NCI-H2171 treated with DMSO at 0.1 percent for 48 hours (cell line): ENCODE results near the gene SH2D3C.
A peak's percentile ranks its signal among the peaks of the same experiment; 100 is the strongest.

ENCODE experiments used
- DNase-seq: peaks from one replicate; lab custom pipeline; 2025; lab: John Stamatoyannopoulos, UW

The SH2D3C gene

GRCh38 chr9:127738666-127739065 is 39.8 kb downstream of the SH2D3C start:
- no peak for DNase-seq

- no peak for DNase-seq
Observed at GRCh38 chr9:127735530-127736185, 42.8 kb downstream of the SH2D3C start.

DNA sequence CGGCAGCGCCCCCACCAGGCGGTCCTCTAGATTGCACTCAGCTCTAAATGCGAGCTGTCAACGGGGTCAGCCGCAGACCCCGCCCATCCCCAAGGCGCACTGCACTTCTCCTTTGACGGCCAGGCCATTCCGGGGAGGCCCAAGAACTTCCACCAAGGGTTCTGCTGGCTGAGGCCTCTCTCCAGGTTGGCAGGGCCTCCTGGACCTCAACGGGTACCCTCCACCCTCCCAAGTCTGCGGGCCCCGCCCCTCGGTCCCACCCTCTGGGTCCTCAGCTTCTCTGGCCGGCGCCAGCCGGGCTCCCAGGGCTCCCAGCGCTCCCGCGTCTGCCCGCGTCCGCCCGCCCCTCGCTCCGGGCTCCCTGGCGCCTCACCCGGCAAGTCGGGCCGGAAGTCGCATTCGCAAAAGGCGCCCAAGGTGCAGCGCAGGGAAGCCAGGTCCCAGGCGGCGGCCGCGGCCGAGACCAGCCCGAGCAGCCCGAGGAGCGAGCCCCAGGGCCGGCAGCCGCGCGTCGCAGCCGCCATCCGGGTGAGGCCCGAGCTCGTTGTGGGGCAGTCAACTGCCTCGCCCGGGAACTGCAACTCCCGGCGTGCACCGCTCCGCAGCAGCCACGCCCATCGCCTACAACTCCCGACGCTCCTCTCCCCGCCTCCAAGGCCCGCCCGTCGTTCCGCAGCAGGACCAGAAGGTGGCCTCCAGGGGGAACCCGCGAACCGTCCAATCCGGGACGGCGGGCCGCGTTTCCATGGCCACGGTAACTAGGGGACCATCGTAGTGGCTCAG is 43.5 kb downstream of the SH2D3C start, which contains the start of gene TOR2A:
Gene TOR2A, minus strand, starts transcription at position 548 of the 783 bp plus-strand sequence. Its CDS starts 24 bp downstream, at position 524.
- peak; percentile 98 for DNase-seq

- DNase-seq: no peak
Observed at GRCh38 chr9:127734247-127734746, 44.2 kb downstream of the SH2D3C start.

- no peak for DNase-seq
Observed at GRCh38 chr9:127733614-127734013, 44.9 kb downstream of the SH2D3C start.

DNA sequence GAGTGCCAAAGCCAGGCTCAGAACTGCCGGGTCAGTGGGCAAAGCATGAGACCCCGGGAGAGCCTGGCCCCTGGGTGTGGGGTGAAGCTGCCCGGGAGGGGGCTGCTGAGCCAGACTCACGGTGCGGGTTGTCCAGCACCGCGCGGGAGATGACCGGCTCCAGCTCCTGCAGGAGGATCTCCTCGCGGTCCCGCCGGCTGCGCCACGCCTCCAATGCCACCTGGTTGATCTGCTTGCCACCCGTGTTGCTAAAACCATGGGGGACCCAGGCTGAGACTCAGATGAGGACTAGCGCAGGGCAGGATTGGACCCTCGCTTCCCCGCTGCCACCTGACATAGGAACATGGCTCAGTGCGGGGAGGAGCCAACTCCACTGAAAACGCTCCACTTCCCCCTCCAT is 46.0 kb downstream of the SH2D3C start:
- no peak for DNase-seq

- DNase-seq: no peak
Observed at GRCh38 chr9:127731938-127732337, 46.5 kb downstream of the SH2D3C start.

DNA sequence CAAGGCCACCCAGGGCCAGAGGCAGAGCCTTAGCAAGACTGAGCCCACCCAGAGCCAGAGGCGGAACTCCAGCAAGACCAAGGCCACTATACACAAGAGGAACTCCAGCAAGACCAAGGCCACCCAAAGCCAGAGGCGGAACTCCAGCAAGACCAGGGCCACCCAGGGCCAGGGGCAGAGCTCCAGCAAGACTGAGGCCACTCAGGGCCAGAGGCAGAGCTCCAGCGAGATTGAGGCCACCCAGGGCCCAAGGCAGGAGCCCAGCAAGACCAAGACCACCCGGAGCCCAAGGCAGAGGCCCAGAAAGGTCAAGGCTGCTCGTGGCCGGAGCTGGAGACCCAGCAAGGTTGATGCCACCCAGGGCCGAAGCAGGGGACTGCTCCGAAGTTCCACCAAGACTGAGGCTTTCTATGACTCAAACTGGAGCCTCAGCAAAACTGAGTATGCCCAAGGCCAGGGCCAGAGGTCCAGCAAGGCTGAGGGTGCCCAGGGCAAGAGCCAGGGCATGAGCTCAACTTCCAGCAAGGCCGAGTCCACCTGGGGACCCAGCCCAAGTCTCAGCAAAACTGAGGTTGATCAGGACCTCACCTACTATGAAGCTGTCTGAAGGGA is 47.6 kb downstream of the SH2D3C start:
- DNase-seq: no peak

- no peak for DNase-seq
Observed at GRCh38 chr9:127730262-127730661, 48.2 kb downstream of the SH2D3C start.

DNA sequence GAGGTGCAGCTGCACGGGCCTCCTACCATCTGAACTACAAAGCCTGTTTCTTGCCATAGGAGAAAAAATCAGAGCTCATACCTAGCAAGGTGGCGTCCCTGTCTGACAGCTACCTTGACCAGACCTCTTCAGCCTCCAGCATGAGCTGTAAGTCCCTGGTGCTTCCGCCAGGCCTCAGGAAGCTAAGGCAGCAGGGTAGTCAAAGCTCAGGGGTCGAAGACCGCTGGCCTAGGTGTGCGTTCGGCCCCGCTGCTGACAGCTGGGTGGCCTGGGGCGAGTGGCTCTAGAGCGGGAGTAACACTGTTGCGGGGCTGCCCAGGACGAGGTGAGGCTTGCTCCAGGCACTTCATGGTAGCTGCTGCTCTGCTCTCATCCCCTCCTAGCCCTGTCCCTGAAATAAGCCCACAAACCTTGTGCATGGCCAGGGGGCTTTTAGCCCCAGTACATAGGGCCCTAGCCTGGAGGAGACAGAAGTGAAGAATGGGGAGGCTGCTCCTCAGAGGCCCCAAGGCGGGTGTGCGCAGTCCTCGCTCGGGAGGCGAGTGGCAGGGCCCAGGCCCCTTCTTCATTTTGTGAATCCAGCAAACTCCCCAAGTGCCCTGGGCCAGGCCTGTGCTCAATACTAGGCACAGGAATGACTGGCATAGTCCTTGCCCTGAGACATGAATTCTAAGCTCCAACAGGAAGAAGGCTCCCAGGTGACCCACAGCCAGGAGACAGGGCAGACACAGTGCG is 48.8 kb downstream of the SH2D3C start:
- DNase-seq: no peak

DNA sequence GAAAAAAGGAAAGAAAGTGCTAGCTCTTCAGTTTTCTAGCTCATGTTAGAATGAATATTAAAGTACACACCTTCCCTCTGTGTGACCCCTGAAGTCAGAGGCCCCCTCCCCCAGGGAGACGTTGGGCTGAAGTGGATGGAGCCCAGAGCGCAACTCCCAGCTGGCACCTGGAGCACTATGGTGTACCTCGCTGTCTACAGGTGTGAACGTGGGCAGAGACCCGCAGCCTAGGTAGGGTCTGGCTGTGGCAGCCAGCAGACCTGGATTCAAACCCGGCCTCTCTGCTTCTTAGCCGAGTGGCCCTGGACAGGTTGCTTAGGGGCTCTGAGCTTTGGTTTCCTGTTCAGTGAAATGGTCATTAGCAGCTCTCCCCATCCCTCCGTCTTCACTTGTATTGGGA is 49.7 kb downstream of the SH2D3C start:
- no peak for DNase-seq

DNA sequence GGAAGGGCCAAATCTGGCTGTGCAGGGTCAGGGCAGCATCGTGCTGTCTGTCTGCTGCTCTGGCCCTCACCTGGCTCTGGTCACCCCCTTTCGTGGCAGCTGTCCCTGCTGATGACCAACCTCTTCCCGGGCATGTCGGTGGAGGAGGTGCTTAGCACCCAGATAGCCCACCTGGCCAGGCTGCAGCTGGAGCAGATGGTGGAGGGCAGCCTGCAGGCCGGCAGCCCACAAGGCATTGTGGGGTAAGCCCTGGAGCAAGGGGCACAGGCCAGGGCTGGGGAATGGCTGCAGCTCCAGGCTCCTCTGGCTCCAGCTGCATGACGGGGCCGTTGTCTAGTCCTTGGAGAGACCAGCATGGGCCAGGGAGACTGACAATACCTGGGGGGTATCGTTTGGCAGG is 51.6 kb downstream of the SH2D3C start:
- no peak for DNase-seq

GRCh38 chr9:127724012-127724411 is 54.5 kb downstream of the SH2D3C start:
- DNase-seq: no peak

GRCh38 chr9:127723444-127723843 is 55.0 kb downstream of the SH2D3C start:
- no peak for DNase-seq

- no peak for DNase-seq
Observed at GRCh38 chr9:127723013-127723412, 55.5 kb downstream of the SH2D3C start.

GRCh38 chr9:127722055-127722745 is 56.3 kb downstream of the SH2D3C start:
- DNase-seq: peak; percentile 78

DNA sequence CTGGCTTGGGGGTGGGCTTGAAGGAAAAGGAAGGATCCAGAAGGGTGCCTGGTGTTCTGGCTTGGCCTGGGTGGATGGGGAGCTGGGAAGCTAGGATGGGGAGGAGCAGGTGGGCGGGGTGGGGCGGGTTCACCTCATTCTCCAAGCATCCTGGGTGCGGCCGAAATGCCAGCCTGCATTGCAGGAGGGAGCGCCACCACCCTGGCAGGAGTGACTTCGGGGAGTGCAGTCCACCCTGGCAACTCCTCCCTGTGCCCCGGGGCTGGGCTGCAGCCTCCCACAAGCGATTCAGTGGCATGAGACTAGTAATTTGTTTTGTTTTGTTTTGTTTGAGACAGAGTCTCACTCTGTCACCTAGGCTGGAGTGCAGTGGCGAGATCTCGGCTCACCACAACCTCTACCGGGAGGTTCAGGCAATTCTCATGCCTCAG is 57.1 kb downstream of the SH2D3C start:
- DNase-seq: peak; percentile 77

DNA sequence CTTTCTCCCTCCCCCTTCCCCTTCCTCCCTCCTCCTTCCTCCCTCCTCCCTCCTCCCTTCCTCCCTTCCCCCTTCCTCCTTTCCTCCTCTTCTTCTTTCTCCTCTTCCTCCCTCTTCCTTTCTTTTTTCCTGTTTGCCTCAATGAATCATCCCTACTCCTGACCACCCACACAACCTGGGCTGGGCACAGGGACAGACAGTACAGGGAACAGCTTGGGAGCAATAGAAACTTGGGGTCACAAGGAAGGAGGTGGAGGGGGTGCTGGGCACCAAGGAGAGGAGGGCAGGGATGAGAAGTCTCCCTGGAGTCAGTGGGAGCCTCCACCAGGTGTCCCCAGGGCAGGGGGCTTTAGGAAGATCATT is 57.6 kb downstream of the SH2D3C start:
- DNase-seq: no peak

- no peak for DNase-seq
Observed at GRCh38 chr9:127720031-127720864, 58.2 kb downstream of the SH2D3C start.

GRCh38 chr9:127717766-127718165 is 60.7 kb downstream of the SH2D3C start:
- DNase-seq: no peak

DNA sequence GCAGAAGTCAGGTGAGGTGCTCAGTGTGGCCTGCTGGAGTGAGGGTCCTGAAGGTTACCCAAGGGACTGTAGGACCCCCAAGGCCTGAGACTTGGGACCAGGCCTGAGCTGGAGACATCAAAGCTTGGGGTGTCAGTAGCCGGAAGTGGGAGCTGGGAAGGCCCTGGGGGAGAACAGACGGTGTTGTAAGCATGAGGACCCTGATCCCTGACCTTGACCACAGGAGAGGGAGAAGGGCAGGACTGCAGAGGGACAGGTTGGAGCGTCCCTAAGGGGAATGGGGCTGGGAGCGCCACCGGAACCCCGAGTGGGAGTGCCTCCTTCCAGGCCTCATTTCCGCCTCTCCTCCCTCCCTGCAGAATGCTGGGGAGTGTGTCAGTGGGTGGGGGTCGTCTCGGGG is 62.1 kb downstream of the SH2D3C start:
- no peak for DNase-seq
